A673 (cell line): ENCODE results near the gene DNAL4.

ENCODE experiments used
- CTCF ChIP-seq: fragments of 300-800, 200-600 bp; sonication (generic); conservative IDR thresholded peaks from 2 replicates; pipeline ENCODE4 v1.5.1; 2017; ENCODE audit warnings: low read depth, mild to moderate bottlenecking, antibody characterized with exemption, low read length, moderate library complexity, mixed read lengths
- EZH2 ChIP-seq: fragments of 200-600 bp; sonication (generic); IDR thresholded peaks from 2 replicates; pipeline ENCODE4 v1.6.1; 2017; ENCODE audit warnings: borderline replicate concordance, low read depth, mild to moderate bottlenecking, mixed read lengths, antibody characterized with exemption, low read length; ENCODE audit not compliant: poor library complexity, severe bottlenecking

GRCh38 chr22:38737302-38738060 is 56.5 kb downstream of the DNAL4 start:
- TF ChIP-seq CTCF (no peak), EZH2 (no peak)
